ENCODE results near the gene B4GALT6.

Gene B4GALT6

DNA sequence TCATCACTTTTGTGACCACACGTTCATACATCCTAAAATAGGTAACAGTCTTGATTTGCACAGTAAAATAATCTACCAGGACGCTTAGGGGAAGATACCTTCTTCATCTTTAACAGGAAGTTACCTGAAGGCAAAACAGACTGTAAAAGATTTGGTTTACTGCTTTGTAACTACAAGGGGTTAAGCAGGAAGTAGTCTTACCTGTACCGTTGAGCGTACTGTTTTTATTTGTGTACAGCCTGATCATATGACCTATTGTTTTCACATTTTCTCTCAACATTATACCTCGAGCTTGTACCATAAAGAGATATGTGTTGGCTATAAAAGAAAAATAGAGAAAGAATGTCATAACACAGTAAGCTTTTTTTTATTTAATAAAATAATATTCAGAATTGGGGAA lies 18.3 kb downstream of the B4GALT6 start:
- no peak for DNase-seq (ENCODE audit: extremely low read depth, insufficient read length)
- TF ChIP-seq, protein P1, sequence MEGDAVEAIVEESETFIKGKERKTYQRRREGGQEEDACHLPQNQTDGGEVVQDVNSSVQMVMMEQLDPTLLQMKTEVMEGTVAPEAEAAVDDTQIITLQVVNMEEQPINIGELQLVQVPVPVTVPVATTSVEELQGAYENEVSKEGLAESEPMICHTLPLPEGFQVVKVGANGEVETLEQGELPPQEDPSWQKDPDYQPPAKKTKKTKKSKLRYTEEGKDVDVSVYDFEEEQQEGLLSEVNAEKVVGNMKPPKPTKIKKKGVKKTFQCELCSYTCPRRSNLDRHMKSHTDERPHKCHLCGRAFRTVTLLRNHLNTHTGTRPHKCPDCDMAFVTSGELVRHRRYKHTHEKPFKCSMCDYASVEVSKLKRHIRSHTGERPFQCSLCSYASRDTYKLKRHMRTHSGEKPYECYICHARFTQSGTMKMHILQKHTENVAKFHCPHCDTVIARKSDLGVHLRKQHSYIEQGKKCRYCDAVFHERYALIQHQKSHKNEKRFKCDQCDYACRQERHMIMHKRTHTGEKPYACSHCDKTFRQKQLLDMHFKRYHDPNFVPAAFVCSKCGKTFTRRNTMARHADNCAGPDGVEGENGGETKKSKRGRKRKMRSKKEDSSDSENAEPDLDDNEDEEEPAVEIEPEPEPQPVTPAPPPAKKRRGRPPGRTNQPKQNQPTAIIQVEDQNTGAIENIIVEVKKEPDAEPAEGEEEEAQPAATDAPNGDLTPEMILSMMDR (IDR thresholded peaks at IDR 0.05; ENCODE audit: insufficient read depth, low read length, poor library complexity, severe bottlenecking), result no peak
- peaks cover 3% of the 10 kb centered on the region for H3K36me3 ChIP-seq (ENCODE audit: control insufficient read depth, insufficient read depth, low read length)

DNA sequence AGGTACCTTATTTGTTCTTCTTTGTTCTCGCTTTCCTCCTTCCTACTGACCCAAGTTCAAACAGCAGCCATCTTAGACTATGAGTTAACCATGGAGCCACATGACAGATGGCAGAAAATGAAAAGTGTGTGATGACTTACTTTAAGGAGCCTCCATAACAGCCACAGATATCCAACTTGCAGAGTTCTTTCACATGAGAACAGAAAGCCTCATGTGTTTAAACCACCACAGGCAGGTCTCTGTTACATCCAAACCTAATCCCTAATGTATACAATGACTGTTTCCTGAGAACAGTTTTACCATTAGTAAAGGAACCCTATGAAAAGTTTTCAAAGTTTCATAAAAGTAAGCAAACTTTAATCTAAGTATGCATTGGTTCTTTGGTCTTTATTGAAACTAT lies 20.3 kb downstream of the B4GALT6 start:
- no peak for DNase-seq (ENCODE audit: extremely low read depth, insufficient read length)
- Histone ChIP-seq H3K27me3 (replicated peaks; ENCODE audit: control insufficient read depth, insufficient read depth, low read length) (no peaks in the 10 kb centered on the region), H3K4me3 (replicated peaks; ENCODE audit: low read depth, low read length) (no peak overlapping the region), H3K36me3 (ENCODE audit: control insufficient read depth, insufficient read depth, low read length) (peaks cover 3% of the 10 kb centered on the region)
- TF ChIP-seq, protein P1 (IDR thresholded peaks at IDR 0.05; ENCODE audit: insufficient read depth, low read length, poor library complexity, severe bottlenecking), result no peak

More for the DNA sequence above, 18.3 kb downstream of the B4GALT6 start:
- Histone ChIP-seq H3K4me3 (replicated peaks; ENCODE audit: low read depth, low read length) (no peak overlapping the region), H3K27me3 (replicated peaks; ENCODE audit: control insufficient read depth, insufficient read depth, low read length) (no peaks in the 10 kb centered on the region)

DNA sequence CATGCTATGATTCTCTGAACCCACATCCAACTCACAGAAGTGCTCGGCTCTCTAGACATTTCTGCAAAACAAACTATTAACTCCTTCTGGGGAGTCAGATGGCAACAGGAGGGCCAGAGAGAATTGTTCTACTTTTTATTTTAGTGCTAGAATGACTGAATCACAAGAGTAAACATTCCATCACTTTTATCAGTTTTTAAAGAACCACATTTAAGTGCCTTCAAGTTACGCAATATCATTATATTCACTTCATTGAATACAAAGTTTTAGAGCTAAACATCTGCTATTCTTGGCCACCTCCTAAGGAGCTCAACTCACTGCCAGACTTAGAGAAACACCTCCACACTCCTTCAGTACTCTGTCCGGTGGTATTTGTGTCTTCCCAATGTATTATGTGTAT lies 22.4 kb downstream of the B4GALT6 start:
- Histone ChIP-seq H3K4me3 (replicated peaks; ENCODE audit: low read depth, low read length) (no peak overlapping the region), H3K27me3 (replicated peaks; ENCODE audit: control insufficient read depth, insufficient read depth, low read length) (no peaks in the 10 kb centered on the region), H3K36me3 (ENCODE audit: control insufficient read depth, insufficient read depth, low read length) (peaks cover 3% of the 10 kb centered on the region)
- no peak for DNase-seq (ENCODE audit: extremely low read depth, insufficient read length)
- TF ChIP-seq, protein P1 (IDR thresholded peaks at IDR 0.05; ENCODE audit: insufficient read depth, low read length, poor library complexity, severe bottlenecking), result no peak

DNA sequence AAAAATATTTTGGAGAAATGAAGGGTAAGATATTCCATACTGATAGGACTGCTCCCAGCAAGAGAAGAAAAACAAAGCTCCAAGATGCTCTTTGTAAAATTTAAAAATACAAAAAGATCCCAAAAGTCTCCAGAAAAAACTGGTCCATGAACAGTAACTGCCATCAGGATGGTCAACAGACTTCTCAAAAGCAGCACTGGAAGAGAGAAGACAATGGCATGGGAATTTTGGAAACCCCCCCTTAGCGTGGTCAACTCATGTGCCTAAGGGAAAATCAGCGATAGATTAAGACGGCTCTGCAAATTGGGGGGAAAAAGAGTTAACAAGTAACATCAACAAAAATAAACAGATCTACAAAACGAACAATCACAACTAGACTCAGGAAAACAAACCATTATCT lies 23.6 kb downstream of the B4GALT6 start:
- peaks cover 3% of the 10 kb centered on the region for H3K36me3 ChIP-seq (ENCODE audit: control insufficient read depth, insufficient read depth, low read length)
- H3K27me3 ChIP-seq (replicated peaks; ENCODE audit: control insufficient read depth, insufficient read depth, low read length), result no peaks in the 10 kb centered on the region
- TF ChIP-seq, protein P1 (IDR thresholded peaks at IDR 0.05; ENCODE audit: insufficient read depth, low read length, poor library complexity, severe bottlenecking), result no peak
- no peak for DNase-seq (ENCODE audit: extremely low read depth, insufficient read length)
- H3K4me3 ChIP-seq (replicated peaks; ENCODE audit: low read depth, low read length), result no peak overlapping the region

DNA sequence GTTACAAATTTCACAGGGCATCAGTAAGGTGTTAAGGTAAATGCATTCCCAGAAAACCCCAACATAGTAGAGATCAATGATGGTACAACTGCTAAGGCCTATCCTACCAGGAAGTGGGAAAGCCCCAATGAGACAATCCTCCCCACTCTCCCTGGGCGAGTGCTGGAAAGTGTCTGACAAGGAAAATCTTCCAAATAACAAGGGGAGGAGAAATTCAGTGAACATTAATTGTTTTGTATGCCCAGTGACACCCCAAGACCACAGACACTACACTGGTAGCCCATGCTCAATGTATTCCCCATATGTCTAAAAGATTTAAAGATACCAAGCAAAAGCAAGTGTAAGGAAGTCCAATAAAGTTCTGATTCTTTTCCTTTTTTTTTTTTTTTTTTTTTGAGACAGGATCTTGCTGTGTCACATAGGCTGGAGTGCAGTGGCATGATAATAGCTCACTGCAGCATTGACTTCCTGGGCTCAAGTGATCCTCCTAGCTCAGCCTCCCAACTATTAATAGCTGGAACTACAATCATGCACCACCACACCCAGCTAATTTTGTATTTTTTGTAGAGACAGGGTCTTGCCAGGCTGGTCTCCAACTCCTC lies 24.7 kb downstream of the B4GALT6 start:
- TF ChIP-seq, protein P1 (IDR thresholded peaks at IDR 0.05; ENCODE audit: insufficient read depth, low read length, poor library complexity, severe bottlenecking), result no peak
- no peak for DNase-seq (ENCODE audit: extremely low read depth, insufficient read length)
- no peak overlapping the region for H3K4me3 ChIP-seq (replicated peaks; ENCODE audit: low read depth, low read length)

More for the DNA sequence above, 24.7 kb downstream of the B4GALT6 start:
- Histone ChIP-seq H3K27me3 (replicated peaks; ENCODE audit: control insufficient read depth, insufficient read depth, low read length) (no peaks in the 10 kb centered on the region), H3K36me3 (ENCODE audit: control insufficient read depth, insufficient read depth, low read length) (peaks cover 3% of the 10 kb centered on the region)
